ENCODE data around the gene DQX1. TPM values are rescaled to one million over a fixed set of nuclear protein-coding genes. Genes with fewer than 3 reads are reported as not detected.
"Not testable (repeated sequence)": the region's sequence is repeated elsewhere in the genome, so short reads cannot be mapped to it uniquely, and the experiment has no call there.

Gene DQX1
- total RNA-seq, 1 donor from 2014 or later = 0.73 TPM

DNA sequence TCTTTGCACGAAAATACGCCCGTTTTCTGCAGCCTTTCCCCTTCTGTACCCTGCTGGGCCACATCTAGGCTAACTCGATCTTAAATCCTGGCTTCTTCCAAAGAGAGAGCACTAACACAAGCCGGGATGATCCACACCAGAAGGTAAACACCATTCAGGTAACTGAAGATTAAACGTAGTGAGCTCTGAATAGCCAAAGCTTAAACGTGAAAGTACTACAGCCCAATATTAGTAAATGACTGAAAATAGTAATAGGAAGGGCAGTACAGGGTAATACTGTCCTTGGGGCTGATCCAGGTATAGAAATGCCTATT lies 53.1 kb downstream of the DQX1 start:
- intact Hi-C loops (cut with micrococcal nuclease) = loop anchor here (1.0 to 5.0 kb wide), 5 partner anchors 9 to 56 kb away; partner anchors contain the start of genes AUP1, C2orf81, CCDC142 and HTRA2
- DNase-seq (no peak), ATAC-seq (ENCODE audit: low read depth) (peak; percentile 2)
- H3K27me3 Mint-ChIP-seq = no peaks in the 10 kb centered on the region
- TF ChIP-seq, protein P1, sequence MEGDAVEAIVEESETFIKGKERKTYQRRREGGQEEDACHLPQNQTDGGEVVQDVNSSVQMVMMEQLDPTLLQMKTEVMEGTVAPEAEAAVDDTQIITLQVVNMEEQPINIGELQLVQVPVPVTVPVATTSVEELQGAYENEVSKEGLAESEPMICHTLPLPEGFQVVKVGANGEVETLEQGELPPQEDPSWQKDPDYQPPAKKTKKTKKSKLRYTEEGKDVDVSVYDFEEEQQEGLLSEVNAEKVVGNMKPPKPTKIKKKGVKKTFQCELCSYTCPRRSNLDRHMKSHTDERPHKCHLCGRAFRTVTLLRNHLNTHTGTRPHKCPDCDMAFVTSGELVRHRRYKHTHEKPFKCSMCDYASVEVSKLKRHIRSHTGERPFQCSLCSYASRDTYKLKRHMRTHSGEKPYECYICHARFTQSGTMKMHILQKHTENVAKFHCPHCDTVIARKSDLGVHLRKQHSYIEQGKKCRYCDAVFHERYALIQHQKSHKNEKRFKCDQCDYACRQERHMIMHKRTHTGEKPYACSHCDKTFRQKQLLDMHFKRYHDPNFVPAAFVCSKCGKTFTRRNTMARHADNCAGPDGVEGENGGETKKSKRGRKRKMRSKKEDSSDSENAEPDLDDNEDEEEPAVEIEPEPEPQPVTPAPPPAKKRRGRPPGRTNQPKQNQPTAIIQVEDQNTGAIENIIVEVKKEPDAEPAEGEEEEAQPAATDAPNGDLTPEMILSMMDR (IDR thresholded peaks at IDR 0.05) = no peak
- H3K4me1 Mint-ChIP-seq = peaks cover 23% of the 10 kb centered on the region
- peak overlapping the region; percentile 97 for H3K27ac Mint-ChIP-seq
- CTCF ChIA-PET = interaction anchor here (0.6 to 1.8 kb wide), 7 partner anchors 9 to 81 kb away, joined by 3 to 15 read pairs (median 3); partner anchors contain the start of genes CCDC142, INO80B, TTC31 and WBP1
- no peaks in the 10 kb centered on the region for H3K9me3 Mint-ChIP-seq
- POLR2A ChIA-PET = interaction anchor here (0.6 to 4.6 kb wide), 17 partner anchors 9 to 294 kb away, joined by 3 to 127 read pairs (median 5); partner anchors contain the start of genes AUP1, C2orf81, CCDC142 and DQX1
- H3K4me3 Mint-ChIP-seq = peak overlapping the region; percentile 97
- H3K36me3 Mint-ChIP-seq (ENCODE audit: low read depth) = peaks cover 44% of the 10 kb centered on the region

GRCh38 chr2:74472086-74472944 lies 53.7 kb downstream of the DQX1 start, which contains the start of gene MRPL53:
TSS of gene MRPL53 (minus strand) at chr2:74472680. CDS start at chr2:74472660, 20 bp downstream.
- peak within 1 kb of the TSS; percentile 97 for H3K4me3 Mint-ChIP-seq
- intact Hi-C loops (cut with micrococcal nuclease) = loop anchor here (1.0 to 5.0 kb wide), 5 partner anchors 8 to 57 kb away; partner anchors contain the start of genes AUP1, C2orf81, CCDC142 and HTRA2
- no peaks in the 10 kb centered on the region for H3K9me3 Mint-ChIP-seq
- H3K36me3 Mint-ChIP-seq (ENCODE audit: low read depth) = peaks cover 40% of the 10 kb centered on the region
- H3K27me3 Mint-ChIP-seq = no peaks in the 10 kb centered on the region
- TF ChIP-seq, protein P1 (IDR thresholded peaks at IDR 0.05) = no peak
- ChIA-PET POLR2A (interaction anchor here (0.6 to 4.6 kb wide), 18 partner anchors 10 to 294 kb away, joined by 3 to 127 read pairs (median 4); partner anchors contain the start of genes AUP1, C2orf81, CCDC142 and DQX1), CTCF (interaction anchor here (0.6 to 1.8 kb wide), 7 partner anchors 9 to 81 kb away, joined by 3 to 15 read pairs (median 3); partner anchors contain the start of genes CCDC142, INO80B, TTC31 and WBP1)
- ATAC-seq (ENCODE audit: low read depth) (peak; percentile 89), DNase-seq (peak; percentile 91)
- H3K27ac Mint-ChIP-seq = peak within 1 kb of the TSS; percentile 97
- H3K4me1 Mint-ChIP-seq = peaks cover 23% of the 10 kb centered on the region

- peak overlapping the region; percentile 97 for H3K27ac Mint-ChIP-seq
- H3K4me1 Mint-ChIP-seq = peaks cover 23% of the 10 kb centered on the region
- POLR2A ChIA-PET = interaction anchor here (0.6 to 4.6 kb wide), 7 partner anchors 10 to 692 kb away, joined by 4 to 127 read pairs (median 11); partner anchors contain the start of genes AUP1, C2orf81, CCDC142 and HTRA2
- intact Hi-C loops (cut with micrococcal nuclease) = loop anchor here (1.0 to 5.0 kb wide), 5 partner anchors 7 to 58 kb away; partner anchors contain the start of genes AUP1, C2orf81, CCDC142 and HTRA2
- H3K9me3 Mint-ChIP-seq = no peaks in the 10 kb centered on the region
- no peak for DNase-seq
- ATAC-seq (ENCODE audit: low read depth) = no peak
- peak overlapping the region; percentile 97 for H3K4me3 Mint-ChIP-seq
- CTCF ChIA-PET = interaction anchor here (1.4 to 1.8 kb wide), 3 partner anchors 10 to 80 kb away, joined by 3 to 15 read pairs (median 9); partner anchors contain the start of genes CCDC142 and TTC31
- no peaks in the 10 kb centered on the region for H3K27me3 Mint-ChIP-seq
- TF ChIP-seq, protein P1 (IDR thresholded peaks at IDR 0.05) = no peak
- H3K36me3 Mint-ChIP-seq (ENCODE audit: low read depth) = peaks cover 37% of the 10 kb centered on the region
Measured at GRCh38 chr2:74471332-74472065, 54.5 kb downstream of the DQX1 start.

DNA sequence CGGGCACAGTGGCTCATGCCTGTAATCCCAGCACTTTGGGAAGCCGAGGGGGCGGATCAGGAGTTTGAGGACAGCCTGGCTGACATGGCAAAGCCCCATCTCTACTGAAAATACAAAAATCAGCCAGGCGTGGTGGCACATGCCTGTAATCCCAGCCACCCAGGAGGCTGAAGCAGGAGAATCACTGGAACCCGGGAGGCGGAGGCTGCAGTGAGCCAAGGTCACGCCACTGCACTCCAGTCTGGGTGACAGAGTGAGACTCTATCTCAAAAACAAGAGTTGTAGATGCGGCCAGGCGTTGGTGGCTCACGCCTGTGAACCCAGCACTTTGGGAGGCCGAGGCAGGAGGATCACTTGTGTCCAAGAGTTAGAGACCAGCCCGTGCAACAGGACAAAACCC lies 55.3 kb downstream of the DQX1 start:
- peaks cover 26% of the 10 kb centered on the region for H3K4me1 Mint-ChIP-seq

More for the DNA sequence above, 55.3 kb downstream of the DQX1 start:
- Mint-ChIP-seq H3K27ac (peak overlapping the region; percentile 31), H3K4me3 (peak overlapping the region; percentile 57), H3K36me3 (ENCODE audit: low read depth) (peaks cover 35% of the 10 kb centered on the region)
- intact Hi-C loops (cut with micrococcal nuclease) = loop anchor here (5.0 kb wide), 1 partner anchor 48 kb away; the partner anchor contains the start of genes C2orf81 and WDR54
- POLR2A ChIA-PET = interaction anchor here (0.6 to 4.6 kb wide), 3 partner anchors 11 to 21 kb away, joined by 6 to 127 read pairs (median 78); partner anchors contain the start of genes CCDC142, INO80B, TTC31 and WBP1
- CTCF ChIA-PET; H3K27me3 Mint-ChIP-seq; DNase-seq; H3K9me3 Mint-ChIP-seq; ATAC-seq (ENCODE audit: low read depth): not testable (repeated sequence)

Other genes starting within 250 kb of the DQX1 start
- gene SLC4A5, start 182.8 kb downstream of the DQX1 start, total RNA-seq = 5.4 and 5.9 TPM in 2 replicates
- 122 and 137 TPM in 2 replicates for gene DCTN1, start 145.9 kb downstream of the DQX1 start, total RNA-seq
- 3.9 and 5.5 TPM in 2 replicates for gene C2orf81, start 104.6 kb downstream of the DQX1 start, total RNA-seq
- gene WDR54, start 104.5 kb downstream of the DQX1 start, total RNA-seq = 32.3 and 33.5 TPM in 2 replicates
- gene RTKN, start 84.3 kb downstream of the DQX1 start, total RNA-seq = 8.3 and 11.6 TPM in 2 replicates
- 47.9 and 51.3 TPM in 2 replicates for gene INO80B, start 71.1 kb downstream of the DQX1 start, total RNA-seq
- gene WBP1, start 67.8 kb downstream of the DQX1 start, total RNA-seq = 61.4 and 65.3 TPM in 2 replicates
- 70.8 and 85.7 TPM in 2 replicates for gene MOGS, start 60.8 kb downstream of the DQX1 start, total RNA-seq
- gene MRPL53, start 53.6 kb downstream of the DQX1 start, total RNA-seq = 86.9 and 98.8 TPM in 2 replicates
- 29.3 and 40.4 TPM in 2 replicates for gene CCDC142, start 43.2 kb downstream of the DQX1 start, total RNA-seq
- gene TTC31, start 43.1 kb downstream of the DQX1 start, total RNA-seq = 41.9 and 49.1 TPM in 2 replicates
- gene LBX2, start 26.6 kb downstream of the DQX1 start, total RNA-seq = 0.69 and 1.2 TPM in 2 replicates
- 29.3 and 34.7 TPM in 2 replicates for gene PCGF1, start 18.5 kb downstream of the DQX1 start, total RNA-seq
- not detected in 2 replicates for gene TLX2, start 11.8 kb downstream of the DQX1 start, total RNA-seq
- gene AUP1, start 3.5 kb upstream of the DQX1 start, total RNA-seq = 167 and 177 TPM in 2 replicates
- 49.4 and 53.1 TPM in 2 replicates for gene HTRA2, start 3.7 kb upstream of the DQX1 start, total RNA-seq
- 1.4 and 2.3 TPM in 2 replicates for gene LOXL3, start 27.7 kb upstream of the DQX1 start, total RNA-seq
- 33.8 and 35.1 TPM in 2 replicates for gene DOK1, start 28.5 kb upstream of the DQX1 start, total RNA-seq
- not detected in 2 replicates for gene M1AP, start 122.1 kb upstream of the DQX1 start, total RNA-seq
- gene SEMA4F, start 128.0 kb upstream of the DQX1 start, total RNA-seq = 10.2 and 11.6 TPM in 2 replicates